HCT116 (cell line): ENCODE results near the gene KCNQ1OT1. TPM values are rescaled to one million over a fixed set of nuclear protein-coding genes. Genes with fewer than 3 reads are reported as not detected.

Source experiments
- ATAC-seq: fragments of 200-7000 bp; cut with Tn5 transposase; 2 replicates; pipeline ENCODE4 v1.9.1; 2020; ENCODE audit warnings: mild to moderate bottlenecking, moderate library complexity
- BruUV-seq: library from RNA; stranded (reverse); fragments of 400-500 nt; replicated peaks from 2 replicates; lab custom pipeline; 2021; lab: Mats Ljungman, UMichigan
- CTCF ChIA-PET: fragments of 300-600 bp; sonication (Branson Sonifier 250); formaldehyde crosslinking; loops from one replicate; lab custom pipeline; 2021; ENCODE audit warnings: antibody characterized with exemption; lab: Charles Lee
- POLR2A ChIA-PET: fragments of 300-600, 350-600 bp; sonication (Branson Sonifier 250); formaldehyde crosslinking; loops from one replicate; lab custom pipeline; 2021; ENCODE audit warnings: antibody characterized with exemption; lab: Charles Lee
- RAD21 ChIA-PET, 2 experiments: fragments of 300-600 bp; sonication (Branson Sonifier 250); formaldehyde crosslinking; loops; one replicate each; lab custom pipeline; 2023; ENCODE audit warnings: low total read pairs in 2 of 2; ENCODE audit not compliant: uncharacterized antibody in 2 of 2, unreplicated experiment in 2 of 2, low non-redundant PET in 1 of 2; lab: Charles Lee
- DNase-seq: peaks from one replicate; pipeline ENCODE4 v3.0.0-alpha.2; 2010; ENCODE audit warnings: low read depth, low spot score
- H2AFZ ChIP-seq: fragments of 200-600 bp; shearing (Covaris generic), sonication (generic); 2 replicates; pipeline ENCODE4 v1.6.1; 2017; ENCODE audit warnings: low read depth, mixed run types, mixed read lengths, antibody characterized with exemption, low read length; ENCODE audit not compliant: poor library complexity, severe bottlenecking
- H3K27ac ChIP-seq: 2 replicates; pipeline ENCODE4 v1.5.1; 2012; ENCODE audit warnings: low read depth, low read length
- H3K27me3 ChIP-seq: fragments of 200-600 bp; sonication (generic); 2 replicates; pipeline ENCODE4 v1.6.1; 2016; ENCODE audit warnings: mixed run types, low read length, mixed read lengths; ENCODE audit not compliant: insufficient read depth
- H3K36me3 ChIP-seq, 2 experiments: fragments of 200-500 bp in 1 of 2; fragments of 200-600 bp in 1 of 2; sonication (Bioruptor generic) in 1 of 2; sonication (generic) in 1 of 2; 2 replicates each; pipeline versions ENCODE4 v1.5.1 to v1.6.1; 2014 to 2016; ENCODE audit warnings: low read length in 2 of 2, inconsistent platforms in 1 of 2, mixed read lengths in 1 of 2, mixed run types in 1 of 2; ENCODE audit not compliant: insufficient read depth in 2 of 2, control insufficient read depth in 1 of 2
- H3K4me1 ChIP-seq, 2 experiments: fragments of 200-600 bp in 1 of 2; sonication (generic) in 1 of 2; 2 replicates each; pipeline versions ENCODE4 v1.5.1 to v1.6.1; 2012 to 2017; ENCODE audit warnings: low read length in 2 of 2, inconsistent platforms in 1 of 2, mild to moderate bottlenecking in 1 of 2, mixed read lengths in 1 of 2, mixed run types in 1 of 2, moderate library complexity in 1 of 2; ENCODE audit not compliant: insufficient read depth in 2 of 2, control insufficient read depth in 1 of 2
- H3K4me2 ChIP-seq: fragments of 200-600 bp; sonication (generic); 2 replicates; pipeline ENCODE4 v1.6.1; 2017; ENCODE audit warnings: mixed run types, low read length, mixed read lengths
- H3K4me3 ChIP-seq, 2 experiments: fragments of 200-600 bp in 1 of 2; sonication (generic) in 1 of 2; replicated peaks in 1 of 2; 2 replicates each; pipeline ENCODE4 v1.5.1; 2011 to 2016; ENCODE audit warnings: low read length in 2 of 2, control low read depth in 1 of 2, low read depth in 1 of 2, mild to moderate bottlenecking in 1 of 2, mixed read lengths in 1 of 2, mixed run types in 1 of 2
- H3K79me2 ChIP-seq: fragments of 200-600 bp; sonication (generic); 2 replicates; pipeline ENCODE4 v1.6.1; 2017; ENCODE audit warnings: mild to moderate bottlenecking, mixed run types, low read length, moderate library complexity, mixed read lengths; ENCODE audit not compliant: insufficient read depth
- H3K9ac ChIP-seq: fragments of 200-600 bp; sonication (generic); 2 replicates; pipeline ENCODE4 v1.6.1; 2016; ENCODE audit warnings: low read length, mixed read lengths
- H3K9me2 ChIP-seq: fragments of 200-600 bp; sonication (generic), shearing (Covaris generic); 2 replicates; pipeline ENCODE4 v1.6.1; 2017; ENCODE audit warnings: mixed run types, mild to moderate bottlenecking, moderate library complexity; ENCODE audit not compliant: insufficient read depth
- H3K9me3 ChIP-seq, 2 experiments: fragments of 200-500 bp in 1 of 2; fragments of 200-600 bp in 1 of 2; sonication (Bioruptor generic) in 1 of 2; sonication (generic) in 1 of 2; 2 replicates each; pipeline ENCODE4 v1.6.1; 2014 to 2017; ENCODE audit warnings: low read length in 2 of 2, mixed read lengths in 2 of 2, inconsistent platforms in 1 of 2, low read depth in 1 of 2, mild to moderate bottlenecking in 1 of 2, mixed run types in 1 of 2, moderate library complexity in 1 of 2; ENCODE audit not compliant: control insufficient read depth in 1 of 2, insufficient read depth in 1 of 2
- H4K20me1 ChIP-seq: fragments of 200-600 bp; sonication (generic), shearing (Covaris generic); 2 replicates; pipeline ENCODE4 v1.6.1; 2017; ENCODE audit warnings: mixed run types, mild to moderate bottlenecking, moderate library complexity; ENCODE audit not compliant: insufficient read depth
- CBX3 ChIP-seq: IDR thresholded peaks from 2 replicates; pipeline ENCODE4 v1.6.1; 2012; ENCODE audit warnings: low read depth
- CEBPB ChIP-seq: IDR thresholded peaks from 2 replicates; pipeline ENCODE4 v1.6.1; 2012; ENCODE audit warnings: low read depth
- EGR1 ChIP-seq: IDR thresholded peaks from 2 replicates; pipeline ENCODE4 v1.6.1; 2012; ENCODE audit warnings: low read depth
- ELF1 ChIP-seq: IDR thresholded peaks from 2 replicates; pipeline ENCODE4 v1.6.1; 2012; ENCODE audit warnings: low read depth, borderline replicate concordance
- EZH2phosphoT487 ChIP-seq: fragments of 200-600 bp; IDR thresholded peaks from 2 replicates; pipeline ENCODE4 v1.6.1; 2018; ENCODE audit warnings: antibody characterized with exemption, borderline replicate concordance
- FOSL1 ChIP-seq: IDR thresholded peaks from 2 replicates; pipeline ENCODE4 v1.6.1; 2012; ENCODE audit warnings: low read depth
- JUND ChIP-seq: IDR thresholded peaks from 2 replicates; pipeline ENCODE4 v1.6.1; 2012
- POLR2A ChIP-seq: IDR thresholded peaks from 2 replicates; pipeline ENCODE4 v1.7.0; 2011; ENCODE audit warnings: borderline replicate concordance; ENCODE audit not compliant: insufficient read depth, insufficient read length; ENCODE audit errors: extremely low read depth
- POLR2AphosphoS5 ChIP-seq: IDR thresholded peaks from 2 replicates; pipeline ENCODE4 v1.6.1; 2011; ENCODE audit warnings: mild to moderate bottlenecking, low read depth, low read length, moderate library complexity
- RAD21 ChIP-seq: IDR thresholded peaks from 2 replicates; pipeline ENCODE4 v1.6.1; 2012; ENCODE audit warnings: low read depth, mild to moderate bottlenecking
- SP1 ChIP-seq: IDR thresholded peaks from 2 replicates; pipeline ENCODE4 v1.6.1; 2012; ENCODE audit warnings: low read depth
- SRF ChIP-seq: IDR thresholded peaks from 2 replicates; pipeline ENCODE4 v1.6.1; 2012; ENCODE audit warnings: low read depth
- TCF7L2 ChIP-seq: IDR thresholded peaks from 2 replicates; pipeline ENCODE4 v1.7.0; 2011; ENCODE audit warnings: borderline replicate concordance, inconsistent platforms; ENCODE audit not compliant: insufficient read depth, insufficient read length; ENCODE audit errors: extremely low read depth
- ZFX ChIP-seq: fragments of 450-650 bp; IDR thresholded peaks from 2 replicates; pipeline ENCODE4 v1.6.1; 2017
- ZNF274 ChIP-seq: fragments of 200-500 bp; sonication (Bioruptor generic); IDR thresholded peaks from 2 replicates; pipeline ENCODE4 v1.6.1; 2014; ENCODE audit warnings: mild to moderate bottlenecking, low read depth, low read length, inconsistent platforms
- intact Hi-C: fragments of 100-400 bp; cut with micrococcal nuclease; formaldehyde crosslinking; loops from 2 replicates; pipeline ENCODE4 v1.10.0; 2022
- total RNA-seq: library from RNA; stranded (reverse); gene quantifications from one replicate; pipeline ENCODE4 v1.2.1, GENCODE V29; 2021; ENCODE audit not compliant: unreplicated experiment
- TF ChIP-seq, protein P1 (sequence below), 3 experiments: fragments of 200-600 bp in 1 of 3; sonication (generic) in 1 of 3; IDR thresholded peaks in 2 of 3; conservative IDR thresholded peaks in 1 of 3; 2 replicates each; pipeline ENCODE4 v1.5.1; 2012 to 2017; ENCODE audit warnings: low read depth in 2 of 3, low read length in 2 of 3, antibody characterized with exemption in 1 of 3, borderline replicate concordance in 1 of 3, control low read depth in 1 of 3, mild to moderate bottlenecking in 1 of 3, mixed read lengths in 1 of 3, mixed run types in 1 of 3, moderate library complexity in 1 of 3; ENCODE audit not compliant: insufficient read depth in 1 of 3
- TF ChIP-seq, protein P2 (sequence below): IDR thresholded peaks from 2 replicates; pipeline ENCODE4 v1.6.1; 2012; ENCODE audit warnings: low read depth
- TF ChIP-seq, protein P3 (sequence below): IDR thresholded peaks from 2 replicates; pipeline ENCODE4 v1.6.1; 2012
- TF ChIP-seq, protein P4 (sequence below): IDR thresholded peaks from 2 replicates; pipeline ENCODE4 v1.6.1; 2011; ENCODE audit warnings: mild to moderate bottlenecking, low read length, moderate library complexity; ENCODE audit not compliant: insufficient replicate concordance; ENCODE audit errors: extremely low read depth
- TF ChIP-seq, protein P5 (sequence below): IDR thresholded peaks from 2 replicates; pipeline ENCODE4 v1.6.1; 2012

Gene KCNQ1OT1
- total RNA-seq, 1 experiment from 2014 or later = 1.1 TPM

DNA sequence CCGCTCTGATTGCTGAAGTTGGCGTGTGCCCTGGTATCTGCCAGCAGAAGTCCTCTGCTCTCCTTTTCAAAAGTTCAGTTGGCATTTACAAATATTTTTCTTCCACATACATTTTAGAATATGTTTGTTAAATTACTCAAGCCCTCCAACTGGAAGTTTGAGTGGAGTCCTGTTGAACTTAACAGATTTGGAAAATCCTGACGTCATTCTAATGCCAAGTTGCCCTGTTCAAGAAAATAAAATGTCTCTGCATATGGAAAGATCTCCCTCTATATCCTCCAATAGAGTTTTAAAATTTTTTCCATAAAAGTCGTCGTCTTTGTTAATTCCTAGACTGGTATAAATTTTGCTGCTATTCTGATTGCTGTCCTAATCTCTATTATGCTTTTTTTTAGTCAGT, 3.3 kb downstream of the KCNQ1OT1 start:
- TF ChIP-seq EGR1 = no peak
- TF ChIP-seq CEBPB = no peak
- TF ChIP-seq ZNF274 = no peak
- TF ChIP-seq TCF7L2 = no peak
- no peak for TF ChIP-seq CBX3
- TF ChIP-seq, protein P1, sequence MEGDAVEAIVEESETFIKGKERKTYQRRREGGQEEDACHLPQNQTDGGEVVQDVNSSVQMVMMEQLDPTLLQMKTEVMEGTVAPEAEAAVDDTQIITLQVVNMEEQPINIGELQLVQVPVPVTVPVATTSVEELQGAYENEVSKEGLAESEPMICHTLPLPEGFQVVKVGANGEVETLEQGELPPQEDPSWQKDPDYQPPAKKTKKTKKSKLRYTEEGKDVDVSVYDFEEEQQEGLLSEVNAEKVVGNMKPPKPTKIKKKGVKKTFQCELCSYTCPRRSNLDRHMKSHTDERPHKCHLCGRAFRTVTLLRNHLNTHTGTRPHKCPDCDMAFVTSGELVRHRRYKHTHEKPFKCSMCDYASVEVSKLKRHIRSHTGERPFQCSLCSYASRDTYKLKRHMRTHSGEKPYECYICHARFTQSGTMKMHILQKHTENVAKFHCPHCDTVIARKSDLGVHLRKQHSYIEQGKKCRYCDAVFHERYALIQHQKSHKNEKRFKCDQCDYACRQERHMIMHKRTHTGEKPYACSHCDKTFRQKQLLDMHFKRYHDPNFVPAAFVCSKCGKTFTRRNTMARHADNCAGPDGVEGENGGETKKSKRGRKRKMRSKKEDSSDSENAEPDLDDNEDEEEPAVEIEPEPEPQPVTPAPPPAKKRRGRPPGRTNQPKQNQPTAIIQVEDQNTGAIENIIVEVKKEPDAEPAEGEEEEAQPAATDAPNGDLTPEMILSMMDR (IDR thresholded peaks at IDR 0.05 in 2 of 3, conservative IDR thresholded peaks at IDR 0.05 in 1 of 3; ENCODE audit: borderline replicate concordance in 1 of 3, insufficient read depth in 1 of 3, low read depth in 2 of 3, low read length in 2 of 3) = no peak
- no peak for TF ChIP-seq EZH2phosphoT487
- no peak for TF ChIP-seq FOSL1
- TF ChIP-seq, protein P2, sequence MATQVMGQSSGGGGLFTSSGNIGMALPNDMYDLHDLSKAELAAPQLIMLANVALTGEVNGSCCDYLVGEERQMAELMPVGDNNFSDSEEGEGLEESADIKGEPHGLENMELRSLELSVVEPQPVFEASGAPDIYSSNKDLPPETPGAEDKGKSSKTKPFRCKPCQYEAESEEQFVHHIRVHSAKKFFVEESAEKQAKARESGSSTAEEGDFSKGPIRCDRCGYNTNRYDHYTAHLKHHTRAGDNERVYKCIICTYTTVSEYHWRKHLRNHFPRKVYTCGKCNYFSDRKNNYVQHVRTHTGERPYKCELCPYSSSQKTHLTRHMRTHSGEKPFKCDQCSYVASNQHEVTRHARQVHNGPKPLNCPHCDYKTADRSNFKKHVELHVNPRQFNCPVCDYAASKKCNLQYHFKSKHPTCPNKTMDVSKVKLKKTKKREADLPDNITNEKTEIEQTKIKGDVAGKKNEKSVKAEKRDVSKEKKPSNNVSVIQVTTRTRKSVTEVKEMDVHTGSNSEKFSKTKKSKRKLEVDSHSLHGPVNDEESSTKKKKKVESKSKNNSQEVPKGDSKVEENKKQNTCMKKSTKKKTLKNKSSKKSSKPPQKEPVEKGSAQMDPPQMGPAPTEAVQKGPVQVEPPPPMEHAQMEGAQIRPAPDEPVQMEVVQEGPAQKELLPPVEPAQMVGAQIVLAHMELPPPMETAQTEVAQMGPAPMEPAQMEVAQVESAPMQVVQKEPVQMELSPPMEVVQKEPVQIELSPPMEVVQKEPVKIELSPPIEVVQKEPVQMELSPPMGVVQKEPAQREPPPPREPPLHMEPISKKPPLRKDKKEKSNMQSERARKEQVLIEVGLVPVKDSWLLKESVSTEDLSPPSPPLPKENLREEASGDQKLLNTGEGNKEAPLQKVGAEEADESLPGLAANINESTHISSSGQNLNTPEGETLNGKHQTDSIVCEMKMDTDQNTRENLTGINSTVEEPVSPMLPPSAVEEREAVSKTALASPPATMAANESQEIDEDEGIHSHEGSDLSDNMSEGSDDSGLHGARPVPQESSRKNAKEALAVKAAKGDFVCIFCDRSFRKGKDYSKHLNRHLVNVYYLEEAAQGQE = no peak
- TF ChIP-seq POLR2AphosphoS5 = no peak
- TF ChIP-seq, protein P3, sequence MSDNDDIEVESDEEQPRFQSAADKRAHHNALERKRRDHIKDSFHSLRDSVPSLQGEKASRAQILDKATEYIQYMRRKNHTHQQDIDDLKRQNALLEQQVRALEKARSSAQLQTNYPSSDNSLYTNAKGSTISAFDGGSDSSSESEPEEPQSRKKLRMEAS = no peak
- TF ChIP-seq SRF = no peak
- TF ChIP-seq, protein P4, sequence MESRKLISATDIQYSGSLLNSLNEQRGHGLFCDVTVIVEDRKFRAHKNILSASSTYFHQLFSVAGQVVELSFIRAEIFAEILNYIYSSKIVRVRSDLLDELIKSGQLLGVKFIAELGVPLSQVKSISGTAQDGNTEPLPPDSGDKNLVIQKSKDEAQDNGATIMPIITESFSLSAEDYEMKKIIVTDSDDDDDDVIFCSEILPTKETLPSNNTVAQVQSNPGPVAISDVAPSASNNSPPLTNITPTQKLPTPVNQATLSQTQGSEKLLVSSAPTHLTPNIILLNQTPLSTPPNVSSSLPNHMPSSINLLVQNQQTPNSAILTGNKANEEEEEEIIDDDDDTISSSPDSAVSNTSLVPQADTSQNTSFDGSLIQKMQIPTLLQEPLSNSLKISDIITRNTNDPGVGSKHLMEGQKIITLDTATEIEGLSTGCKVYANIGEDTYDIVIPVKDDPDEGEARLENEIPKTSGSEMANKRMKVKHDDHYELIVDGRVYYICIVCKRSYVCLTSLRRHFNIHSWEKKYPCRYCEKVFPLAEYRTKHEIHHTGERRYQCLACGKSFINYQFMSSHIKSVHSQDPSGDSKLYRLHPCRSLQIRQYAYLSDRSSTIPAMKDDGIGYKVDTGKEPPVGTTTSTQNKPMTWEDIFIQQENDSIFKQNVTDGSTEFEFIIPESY = no peak
- TF ChIP-seq SP1 = no peak
- no peak for TF ChIP-seq POLR2A
- no peak for TF ChIP-seq ZFX
- TF ChIP-seq ELF1 = no peak
- no peak for TF ChIP-seq JUND
- TF ChIP-seq, protein P5, sequence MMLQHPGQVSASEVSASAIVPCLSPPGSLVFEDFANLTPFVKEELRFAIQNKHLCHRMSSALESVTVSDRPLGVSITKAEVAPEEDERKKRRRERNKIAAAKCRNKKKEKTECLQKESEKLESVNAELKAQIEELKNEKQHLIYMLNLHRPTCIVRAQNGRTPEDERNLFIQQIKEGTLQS = no peak
- no peak for TF ChIP-seq RAD21
- RAD21 ChIA-PET = no interaction called here
- Histone ChIP-seq H3K79me2 (peaks cover 80% of the 10 kb centered on the region), H3K9me2 (no peaks in the 10 kb centered on the region), H3K9ac (no peak overlapping the region), H4K20me1 (no peaks in the 10 kb centered on the region), H3K27ac (no peak overlapping the region), H3K27me3 (no peaks in the 10 kb centered on the region), H3K4me3 (no peak overlapping the region), H3K4me1 (peaks cover 0 to 23% of the 10 kb centered on the region in 2 experiments; a peak in 2 of 4 replicates), H2AFZ (no peak overlapping the region), H3K36me3 (no peaks in the 10 kb centered on the region), H3K9me3 (no peaks in the 10 kb centered on the region), H3K4me2 (no peak overlapping the region)
- DNase-seq = no peak
- no peak for ATAC-seq
- CTCF ChIA-PET = no interaction called here
- POLR2A ChIA-PET = no interaction called here
- intact Hi-C loops = no loop called here
- BruUV-seq = no TSS peak
